Measurements from ENCODE around the gene MEIS2.

Gene MEIS2

DNA sequence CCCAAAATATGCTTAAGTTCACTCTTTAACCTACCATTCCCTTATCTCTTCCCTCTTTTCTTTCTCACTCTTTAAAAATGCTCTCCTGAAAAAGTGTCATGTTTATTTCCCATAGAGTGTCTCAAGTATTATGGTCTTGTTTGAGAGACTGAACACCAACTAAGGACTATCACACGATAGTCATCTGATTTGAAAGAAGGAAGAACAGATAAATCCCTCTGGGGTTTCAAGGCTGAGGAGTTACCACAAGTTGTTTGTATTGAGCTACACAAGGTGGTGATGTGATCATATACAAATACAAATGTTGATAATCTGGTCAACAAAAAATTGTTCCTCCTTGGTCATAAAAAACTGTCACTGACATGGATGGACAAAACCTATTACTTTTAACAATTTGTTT is 13.8 kb downstream of the MEIS2 start:
- Histone ChIP-seq H3K36me3 (ENCODE audit: insufficient read depth, low read length) (peaks cover 48% of the 10 kb centered on the region), H3K27ac (ENCODE audit: low read depth, low read length) (no peak overlapping the region), H3K4me3 (ENCODE audit: low read depth, low read length) (no peak overlapping the region), H2AFZ (ENCODE audit: low read length, unreplicated experiment) (no peak overlapping the region), H3K79me2 (ENCODE audit: control insufficient read depth, insufficient read depth, low read length, unreplicated experiment) (peaks cover 13% of the 10 kb centered on the region), H3K27me3 (ENCODE audit: insufficient read depth, low read length) (no peaks in the 10 kb centered on the region), H3K4me1 (ENCODE audit: control insufficient read depth, insufficient read depth, low read length, unreplicated experiment) (no peaks in the 10 kb centered on the region)

DNA sequence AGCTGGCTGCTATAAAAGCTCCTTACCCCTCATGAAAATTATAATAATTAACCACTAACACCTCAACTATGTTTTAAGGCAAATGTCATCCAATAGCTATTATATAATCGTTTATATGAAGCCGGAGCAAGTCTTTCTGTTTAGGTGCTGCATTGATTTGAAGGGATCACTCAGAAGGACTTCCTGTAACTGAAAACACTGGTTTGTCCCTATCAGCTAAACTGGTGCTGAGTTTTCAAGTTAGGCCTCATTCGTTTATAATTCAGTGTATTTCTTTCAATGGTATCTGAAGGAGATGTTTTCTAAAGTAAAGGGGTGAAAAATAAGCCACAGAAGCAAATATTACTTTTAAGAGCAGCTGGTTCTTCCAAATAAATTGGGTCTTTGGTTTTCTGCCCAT is 14.2 kb downstream of the MEIS2 start:
- no peak overlapping the region for H3K4me3 ChIP-seq (ENCODE audit: low read depth, low read length)
- no peaks in the 10 kb centered on the region for H3K27me3 ChIP-seq (ENCODE audit: insufficient read depth, low read length)
- no peak overlapping the region for H2AFZ ChIP-seq (ENCODE audit: low read length, unreplicated experiment)
- peaks cover 9% of the 10 kb centered on the region for H3K79me2 ChIP-seq (ENCODE audit: control insufficient read depth, insufficient read depth, low read length, unreplicated experiment)
- H3K4me1 ChIP-seq (ENCODE audit: control insufficient read depth, insufficient read depth, low read length, unreplicated experiment) = no peaks in the 10 kb centered on the region
- peaks cover 45% of the 10 kb centered on the region for H3K36me3 ChIP-seq (ENCODE audit: insufficient read depth, low read length)
- no peak overlapping the region for H3K27ac ChIP-seq (ENCODE audit: low read depth, low read length)

DNA sequence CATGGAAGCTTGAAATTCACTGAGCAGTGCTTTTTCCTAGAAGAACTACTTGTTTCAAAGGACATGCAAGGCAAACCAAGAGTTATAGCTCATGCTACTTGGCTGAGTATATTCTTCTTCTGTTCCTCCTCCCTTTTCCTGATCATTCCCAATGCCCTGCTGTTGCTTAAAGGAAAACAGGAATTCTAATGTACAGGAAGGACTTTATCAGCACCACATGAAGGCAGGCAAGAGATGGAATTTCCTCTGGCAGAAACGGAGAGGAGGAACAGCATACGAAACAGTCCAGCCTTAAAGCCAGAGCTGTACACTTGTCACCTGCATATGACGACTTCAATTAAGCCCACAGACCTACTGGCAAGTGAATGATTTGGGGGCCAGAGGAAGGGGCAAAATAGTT is 15.7 kb downstream of the MEIS2 start:
- no peak overlapping the region for H3K27ac ChIP-seq (ENCODE audit: low read depth, low read length)
- H3K4me1 ChIP-seq (ENCODE audit: control insufficient read depth, insufficient read depth, low read length, unreplicated experiment) = no peaks in the 10 kb centered on the region
- no peaks in the 10 kb centered on the region for H3K27me3 ChIP-seq (ENCODE audit: insufficient read depth, low read length)
- no peak overlapping the region for H2AFZ ChIP-seq (ENCODE audit: low read length, unreplicated experiment)
- peaks cover 44% of the 10 kb centered on the region for H3K36me3 ChIP-seq (ENCODE audit: insufficient read depth, low read length)
- H3K4me3 ChIP-seq (ENCODE audit: low read depth, low read length) = no peak overlapping the region
- H3K79me2 ChIP-seq (ENCODE audit: control insufficient read depth, insufficient read depth, low read length, unreplicated experiment) = peaks cover 3% of the 10 kb centered on the region

DNA sequence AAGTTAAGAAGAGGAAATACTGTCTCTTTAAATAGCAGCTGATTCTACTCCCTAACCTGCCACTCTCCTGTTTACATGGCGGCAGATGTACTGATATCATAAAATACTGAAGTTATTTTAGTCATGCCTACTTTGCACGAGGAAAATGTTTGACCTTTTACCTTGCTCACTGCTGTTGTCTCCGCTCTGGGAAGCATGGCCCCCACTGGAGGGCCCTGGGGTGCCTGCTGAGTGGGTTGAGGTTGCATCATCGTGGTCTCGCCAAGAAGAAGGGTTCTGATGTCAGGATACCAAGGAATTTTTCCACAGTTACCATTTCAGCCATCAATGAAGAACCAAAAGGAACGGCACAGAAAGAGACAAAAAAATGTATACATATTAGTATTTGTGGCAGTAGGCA is 16.7 kb downstream of the MEIS2 start:
- Histone ChIP-seq H3K79me2 (ENCODE audit: control insufficient read depth, insufficient read depth, low read length, unreplicated experiment) (peaks cover 3% of the 10 kb centered on the region), H3K36me3 (ENCODE audit: insufficient read depth, low read length) (peaks cover 44% of the 10 kb centered on the region), H3K4me3 (ENCODE audit: low read depth, low read length) (no peak overlapping the region), H3K27me3 (ENCODE audit: insufficient read depth, low read length) (no peaks in the 10 kb centered on the region), H3K27ac (ENCODE audit: low read depth, low read length) (no peak overlapping the region), H3K4me1 (ENCODE audit: control insufficient read depth, insufficient read depth, low read length, unreplicated experiment) (no peaks in the 10 kb centered on the region), H2AFZ (ENCODE audit: low read length, unreplicated experiment) (no peak overlapping the region)

DNA sequence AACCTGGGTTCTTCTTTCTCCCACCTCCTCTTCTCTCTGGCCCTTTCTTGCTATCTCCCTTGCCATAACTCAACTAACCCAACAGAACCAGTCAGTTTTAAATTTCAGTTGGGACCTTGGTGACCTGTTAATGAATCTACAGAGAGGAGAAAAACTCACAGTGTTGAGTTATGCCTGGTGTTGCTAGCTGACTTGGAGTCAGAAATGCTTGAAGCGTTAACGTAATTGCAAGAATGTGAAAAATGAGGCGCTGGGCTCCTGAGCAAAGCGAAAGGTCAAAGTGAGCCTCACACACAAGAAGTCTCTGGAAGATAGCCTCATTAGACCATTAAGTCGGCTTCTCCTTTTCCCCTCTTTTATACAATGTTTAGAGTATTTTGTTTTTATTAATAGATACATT is 18.4 kb downstream of the MEIS2 start:
- no peak overlapping the region for H2AFZ ChIP-seq (ENCODE audit: low read length, unreplicated experiment)
- H3K27me3 ChIP-seq (ENCODE audit: insufficient read depth, low read length) = no peaks in the 10 kb centered on the region
- H3K36me3 ChIP-seq (ENCODE audit: insufficient read depth, low read length) = peaks cover 38% of the 10 kb centered on the region
- H3K79me2 ChIP-seq (ENCODE audit: control insufficient read depth, insufficient read depth, low read length, unreplicated experiment) = no peaks in the 10 kb centered on the region
- H3K27ac ChIP-seq (ENCODE audit: low read depth, low read length) = no peak overlapping the region
- no peak overlapping the region for H3K4me3 ChIP-seq (ENCODE audit: low read depth, low read length)
- peaks cover 2% of the 10 kb centered on the region for H3K4me1 ChIP-seq (ENCODE audit: control insufficient read depth, insufficient read depth, low read length, unreplicated experiment)

DNA sequence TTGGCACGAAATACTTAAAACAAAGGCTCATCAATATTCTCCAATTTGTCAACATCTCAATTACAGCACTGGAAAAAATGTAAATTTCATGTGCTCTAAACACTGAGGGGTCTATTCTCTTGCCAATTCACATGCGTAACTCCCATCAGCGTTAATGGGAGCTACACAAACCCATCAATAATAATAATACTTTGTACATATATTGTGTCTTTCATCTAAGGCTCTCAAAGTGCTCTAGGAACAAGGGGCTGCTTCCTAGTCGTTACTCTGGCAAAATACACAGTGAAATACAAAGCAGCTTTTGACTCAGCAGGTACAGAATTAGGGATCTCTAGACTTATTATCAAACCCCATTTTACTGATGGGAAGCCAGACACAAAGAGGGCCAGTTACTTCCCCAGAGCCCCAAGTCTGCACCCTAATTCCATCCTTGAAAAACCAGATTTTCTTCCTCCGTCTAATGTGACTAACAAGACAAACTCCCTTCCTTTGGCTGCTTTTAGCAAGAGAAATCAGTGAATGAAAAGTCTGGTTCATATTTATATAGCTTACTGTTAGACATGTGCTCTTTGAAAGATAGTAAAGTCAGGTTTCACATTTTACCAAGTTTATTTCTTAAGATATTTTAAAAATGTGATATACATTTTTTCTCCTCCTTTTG is 20.0 kb downstream of the MEIS2 start:
- H3K27me3 ChIP-seq (ENCODE audit: insufficient read depth, low read length) = no peaks in the 10 kb centered on the region
- H3K4me3 ChIP-seq (ENCODE audit: low read depth, low read length) = no peak overlapping the region
- H3K79me2 ChIP-seq (ENCODE audit: control insufficient read depth, insufficient read depth, low read length, unreplicated experiment) = no peaks in the 10 kb centered on the region
- no peak overlapping the region for H2AFZ ChIP-seq (ENCODE audit: low read length, unreplicated experiment)
- H3K4me1 ChIP-seq (ENCODE audit: control insufficient read depth, insufficient read depth, low read length, unreplicated experiment) = peaks cover 13% of the 10 kb centered on the region
- peaks cover 30% of the 10 kb centered on the region for H3K36me3 ChIP-seq (ENCODE audit: insufficient read depth, low read length)
- no peak overlapping the region for H3K27ac ChIP-seq (ENCODE audit: low read depth, low read length)

DNA sequence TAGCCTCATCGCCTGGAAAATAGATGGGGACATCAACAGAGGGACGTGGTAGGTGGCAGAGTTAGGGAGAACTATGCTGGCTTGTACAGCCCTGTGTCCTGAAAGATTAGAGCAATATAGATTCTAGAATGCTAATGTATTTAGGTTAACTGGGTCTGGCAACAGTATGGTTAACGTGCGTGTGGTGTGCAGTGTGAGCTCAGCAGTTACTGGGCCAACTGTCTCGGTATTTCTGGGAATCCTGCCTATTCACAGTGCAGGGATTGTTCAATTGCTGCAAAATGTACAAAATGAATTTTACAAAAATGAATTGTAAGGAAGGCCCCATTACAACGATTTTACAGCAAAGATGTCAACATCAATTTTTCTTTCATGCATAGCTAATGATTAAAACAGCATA is 20.6 kb downstream of the MEIS2 start:
- H3K79me2 ChIP-seq (ENCODE audit: control insufficient read depth, insufficient read depth, low read length, unreplicated experiment) = no peaks in the 10 kb centered on the region
- H3K36me3 ChIP-seq (ENCODE audit: insufficient read depth, low read length) = peaks cover 23% of the 10 kb centered on the region
- no peak overlapping the region for H2AFZ ChIP-seq (ENCODE audit: low read length, unreplicated experiment)
- H3K27ac ChIP-seq (ENCODE audit: low read depth, low read length) = no peak overlapping the region
- H3K4me1 ChIP-seq (ENCODE audit: control insufficient read depth, insufficient read depth, low read length, unreplicated experiment) = peaks cover 13% of the 10 kb centered on the region
- no peaks in the 10 kb centered on the region for H3K27me3 ChIP-seq (ENCODE audit: insufficient read depth, low read length)
- H3K4me3 ChIP-seq (ENCODE audit: low read depth, low read length) = no peak overlapping the region

DNA sequence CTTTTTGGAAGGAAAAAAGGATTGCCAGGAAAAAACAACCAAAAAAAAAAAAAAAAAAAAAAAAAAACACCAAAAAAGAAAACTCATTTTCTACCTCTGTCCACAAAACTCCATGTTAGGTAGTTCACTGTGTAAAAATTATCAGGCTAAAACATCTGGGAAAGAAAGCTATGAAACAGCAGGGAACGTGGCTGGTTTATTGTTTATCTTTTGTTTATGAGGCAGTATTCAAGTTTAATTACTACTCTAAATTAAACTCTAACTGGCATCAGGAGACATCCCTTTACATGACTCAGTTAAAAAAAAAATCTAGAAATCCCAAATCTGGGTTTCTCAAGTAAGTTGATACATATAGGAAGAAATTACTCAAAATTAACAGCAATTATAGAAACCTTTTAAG is 21.8 kb downstream of the MEIS2 start:
- Histone ChIP-seq H2AFZ (ENCODE audit: low read length, unreplicated experiment) (no peak overlapping the region), H3K27me3 (ENCODE audit: insufficient read depth, low read length) (no peaks in the 10 kb centered on the region), H3K27ac (ENCODE audit: low read depth, low read length) (no peak overlapping the region), H3K36me3 (ENCODE audit: insufficient read depth, low read length) (peaks cover 27% of the 10 kb centered on the region), H3K4me1 (ENCODE audit: control insufficient read depth, insufficient read depth, low read length, unreplicated experiment) (peaks cover 13% of the 10 kb centered on the region), H3K4me3 (ENCODE audit: low read depth, low read length) (no peak overlapping the region), H3K79me2 (ENCODE audit: control insufficient read depth, insufficient read depth, low read length, unreplicated experiment) (no peaks in the 10 kb centered on the region)

DNA sequence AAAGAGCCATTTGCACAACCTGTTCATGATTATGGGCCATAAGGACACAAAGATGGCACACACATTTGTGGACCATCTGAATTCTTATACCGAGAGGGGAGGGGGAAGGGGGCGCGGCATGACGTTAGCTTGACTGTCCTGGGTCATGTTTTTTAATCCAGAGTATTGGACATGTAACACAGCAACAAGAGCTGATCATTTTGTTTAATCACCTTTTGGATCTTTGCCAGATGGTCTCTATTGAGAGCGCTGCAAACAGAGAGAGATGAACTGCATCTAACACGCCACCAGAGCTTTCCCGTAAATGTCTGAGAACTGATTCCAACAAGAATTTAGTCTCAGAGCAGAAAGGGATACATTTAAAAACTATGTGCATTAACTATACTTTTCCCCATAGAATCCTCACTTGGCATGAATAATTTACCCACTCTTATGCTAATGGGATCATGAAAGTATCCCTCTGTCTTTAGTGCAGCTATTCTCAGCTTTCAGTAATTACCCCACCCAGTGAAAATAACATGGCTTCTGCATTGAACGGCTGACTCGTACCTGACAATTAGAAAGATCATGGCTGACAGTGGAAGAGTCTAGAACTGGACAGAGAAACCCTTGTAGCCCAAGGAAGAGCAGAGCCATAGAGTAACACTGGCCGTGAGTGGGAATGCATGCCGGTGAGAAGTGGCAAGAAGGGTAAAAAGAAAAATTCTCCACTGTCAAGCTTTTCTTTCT is 22.6 kb downstream of the MEIS2 start:
- H3K36me3 ChIP-seq (ENCODE audit: insufficient read depth, low read length) = peaks cover 19% of the 10 kb centered on the region
- no peak overlapping the region for H2AFZ ChIP-seq (ENCODE audit: low read length, unreplicated experiment)
- no peaks in the 10 kb centered on the region for H3K79me2 ChIP-seq (ENCODE audit: control insufficient read depth, insufficient read depth, low read length, unreplicated experiment)

DNA sequence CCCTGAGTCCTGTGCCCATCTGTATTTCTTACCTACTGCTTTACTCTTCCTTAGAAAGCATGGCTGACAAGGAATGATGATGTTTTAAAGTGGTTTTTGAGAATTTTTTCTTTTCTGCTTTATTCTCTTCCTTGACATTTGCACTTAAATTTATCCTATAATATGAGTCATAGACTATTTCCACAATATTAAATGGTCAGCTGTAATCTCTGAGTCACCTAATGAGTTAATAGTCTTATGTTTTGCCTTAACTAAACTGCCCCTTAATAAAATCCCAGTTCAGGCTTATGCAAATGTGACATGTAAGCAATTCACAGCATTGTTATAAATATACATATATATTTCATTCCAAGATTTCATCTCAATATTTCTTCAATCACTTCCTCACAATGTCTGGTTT is 23.8 kb downstream of the MEIS2 start:
- Histone ChIP-seq H3K27me3 (ENCODE audit: insufficient read depth, low read length) (no peaks in the 10 kb centered on the region), H3K79me2 (ENCODE audit: control insufficient read depth, insufficient read depth, low read length, unreplicated experiment) (no peaks in the 10 kb centered on the region), H3K27ac (ENCODE audit: low read depth, low read length) (no peak overlapping the region), H3K4me3 (ENCODE audit: low read depth, low read length) (no peak overlapping the region), H3K4me1 (ENCODE audit: control insufficient read depth, insufficient read depth, low read length, unreplicated experiment) (peaks cover 13% of the 10 kb centered on the region), H3K36me3 (ENCODE audit: insufficient read depth, low read length) (peaks cover 8% of the 10 kb centered on the region), H2AFZ (ENCODE audit: low read length, unreplicated experiment) (no peak overlapping the region)

More for the DNA sequence above, 22.6 kb downstream of the MEIS2 start:
- no peak overlapping the region for H3K27ac ChIP-seq (ENCODE audit: low read depth, low read length)
- no peak overlapping the region for H3K4me3 ChIP-seq (ENCODE audit: low read depth, low read length)
- no peaks in the 10 kb centered on the region for H3K27me3 ChIP-seq (ENCODE audit: insufficient read depth, low read length)
- peaks cover 13% of the 10 kb centered on the region for H3K4me1 ChIP-seq (ENCODE audit: control insufficient read depth, insufficient read depth, low read length, unreplicated experiment)

DNA sequence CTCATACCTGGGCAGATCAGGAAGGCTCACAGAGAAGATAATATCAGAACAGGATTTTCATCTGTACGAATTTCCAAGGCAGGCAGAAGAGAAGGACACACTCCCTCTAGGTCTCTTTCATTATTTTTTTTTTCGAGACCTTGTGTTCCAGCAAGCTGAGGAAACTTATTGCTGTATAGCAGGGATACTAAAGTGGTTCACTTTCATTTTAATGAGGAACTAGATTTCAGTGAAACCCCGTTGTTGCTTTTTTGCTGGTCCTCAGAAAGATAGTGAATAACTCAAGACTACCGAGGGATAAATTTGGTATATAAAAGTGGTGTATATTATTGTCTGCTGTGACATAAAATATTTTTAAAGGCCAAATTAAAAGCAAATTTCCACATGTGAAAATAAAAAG is 24.6 kb downstream of the MEIS2 start:
- peaks cover 13% of the 10 kb centered on the region for H3K4me1 ChIP-seq (ENCODE audit: control insufficient read depth, insufficient read depth, low read length, unreplicated experiment)
- no peaks in the 10 kb centered on the region for H3K27me3 ChIP-seq (ENCODE audit: insufficient read depth, low read length)
- no peak overlapping the region for H3K4me3 ChIP-seq (ENCODE audit: low read depth, low read length)
- H3K36me3 ChIP-seq (ENCODE audit: insufficient read depth, low read length) = peaks cover 7% of the 10 kb centered on the region; the same call in 1 of the 2 replicates
- H3K79me2 ChIP-seq (ENCODE audit: control insufficient read depth, insufficient read depth, low read length, unreplicated experiment) = no peaks in the 10 kb centered on the region
- no peak overlapping the region for H3K27ac ChIP-seq (ENCODE audit: low read depth, low read length)
- no peak overlapping the region for H2AFZ ChIP-seq (ENCODE audit: low read length, unreplicated experiment)
